KBM-7 (cell line): ENCODE results near the gene OXA1L.
A peak's percentile ranks its signal among the peaks of the same experiment; 100 is the strongest.
"Not testable (repeated sequence)": the region's sequence is repeated elsewhere in the genome, so short reads cannot be mapped to it uniquely, and the experiment has no call there.

ENCODE experiments used
- DNase-seq: peaks from one replicate; pipeline ENCODE4 v3.0.0-alpha.2; 2015
- in situ Hi-C: fragments of 300-500 bp; cut with MboI; formaldehyde crosslinking; loops from 2 replicates; pipeline ENCODE4 v1.14.3; 2020; ENCODE audit warnings: low sequenced_read_pairs, low pct_unique_long_range_greater_than_20kb, mixed read lengths

OXA1L gene

DNA sequence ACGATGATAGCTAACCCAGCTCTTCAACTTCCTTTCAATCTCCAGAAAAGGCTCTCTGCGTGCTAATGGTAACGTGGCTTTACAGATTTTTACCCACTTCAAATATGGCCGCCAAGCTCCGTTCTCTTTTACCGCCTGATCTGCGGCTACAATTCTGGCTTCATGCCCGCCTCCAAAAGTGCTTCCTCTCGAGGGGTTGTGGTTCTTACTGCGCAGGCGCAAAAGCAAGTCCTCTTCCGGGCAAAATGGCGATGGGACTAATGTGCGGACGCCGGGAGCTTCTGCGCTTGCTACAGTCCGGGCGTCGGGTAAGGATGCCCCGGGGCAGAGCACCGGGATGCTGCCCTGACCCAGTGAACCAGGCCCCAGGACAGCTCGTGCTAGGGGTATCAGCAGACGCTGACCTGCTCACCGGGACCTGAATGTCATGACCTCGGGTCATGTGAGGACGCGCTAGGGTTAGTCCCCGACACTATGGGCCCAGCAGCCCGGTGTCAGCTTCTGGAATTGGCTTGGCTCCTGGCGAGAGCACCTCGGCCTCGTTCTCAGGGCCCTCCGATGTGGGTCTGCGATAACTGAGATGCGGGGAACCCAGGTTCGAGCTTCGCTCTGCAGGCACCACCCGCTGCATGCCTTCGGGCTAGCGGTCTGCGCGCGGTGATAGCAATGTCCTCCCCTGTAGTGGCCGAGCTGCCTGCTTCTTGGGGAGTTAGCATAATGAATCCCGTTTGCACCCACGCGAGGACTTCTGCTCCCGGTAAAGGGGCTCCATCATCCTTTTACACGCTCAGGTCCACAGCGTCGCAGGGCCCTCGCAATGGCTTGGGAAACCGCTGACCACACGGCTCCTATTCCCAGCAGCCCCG, at the start of gene OXA1L:
Gene OXA1L (plus strand): TSS at position 232 of the 866 bp plus-strand sequence. CDS start 14 bp downstream, at position 246.
- in situ Hi-C loops = no loop called here
- peak; percentile 97 for DNase-seq

DNA sequence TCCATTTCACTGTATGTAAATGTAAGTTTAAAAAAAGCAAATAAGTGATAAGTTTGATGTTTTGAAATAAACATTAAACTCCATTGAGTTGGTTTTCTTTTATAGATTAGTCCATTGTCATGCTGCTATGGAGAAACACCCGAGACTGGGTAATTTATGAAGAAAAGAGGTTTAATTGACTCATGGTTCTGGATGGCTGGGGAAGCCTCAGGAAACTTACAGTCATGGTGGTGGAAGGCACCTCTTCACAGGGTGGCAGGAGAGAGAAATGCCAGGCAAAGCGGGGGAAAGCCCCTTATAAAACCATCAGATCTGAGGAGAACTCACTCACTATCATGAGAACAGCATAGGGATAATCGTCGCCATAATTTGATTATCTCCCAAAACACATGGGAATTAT, 48.4 kb upstream of the OXA1L start:
- DNase-seq = no peak
- in situ Hi-C loops = no loop called here

GRCh38 chr14:22721213-22721612, 45.3 kb upstream of the OXA1L start:
- DNase-seq = no peak
- in situ Hi-C loops = no loop called here

- in situ Hi-C loops = no loop called here
- DNase-seq = no peak
These were observed 42.7 kb upstream of the OXA1L start for GRCh38 chr14:22723815-22724214.

GRCh38 chr14:22724847-22725246, 41.6 kb upstream of the OXA1L start:
- DNase-seq, in situ Hi-C loops: not testable (repeated sequence)

DNA sequence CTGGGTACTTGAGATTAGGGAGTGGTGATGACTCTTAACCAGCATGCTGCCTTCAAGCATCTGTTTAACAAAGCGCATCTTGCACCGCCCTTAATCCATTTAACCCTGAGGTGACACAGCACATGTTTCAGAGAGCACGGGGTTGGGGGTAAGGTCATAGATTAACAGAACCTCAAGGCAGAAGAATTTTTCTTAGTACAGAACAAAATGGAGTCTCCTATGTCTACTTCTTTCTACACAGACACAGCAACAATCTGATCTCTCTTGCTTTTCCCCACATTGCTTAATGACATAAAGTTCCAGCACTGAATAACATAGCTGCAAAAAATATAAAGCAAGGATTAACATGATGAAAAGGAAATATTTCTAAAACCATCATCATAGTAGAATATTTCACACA, 41.1 kb upstream of the OXA1L start:
- in situ Hi-C loops = not testable (repeated sequence)

GRCh38 chr14:22726012-22726411, 40.5 kb upstream of the OXA1L start:
- DNase-seq = no peak
- in situ Hi-C loops = no loop called here

More for the DNA sequence above, 41.1 kb upstream of the OXA1L start:
- DNase-seq = not testable (repeated sequence)

- in situ Hi-C loops = not testable (repeated sequence)
These were observed 34.4 kb upstream of the OXA1L start for GRCh38 chr14:22732062-22732461.

GRCh38 chr14:22733829-22734228, 32.7 kb upstream of the OXA1L start:
- DNase-seq = no peak
- in situ Hi-C loops = no loop called here

More at GRCh38 chr14:22732062-22732461, 34.4 kb upstream of the OXA1L start:
- not testable (repeated sequence) for DNase-seq

GRCh38 chr14:22735096-22735495, 31.4 kb upstream of the OXA1L start:
- in situ Hi-C loops = no loop called here

GRCh38 chr14:22736384-22736783, 30.1 kb upstream of the OXA1L start:
- DNase-seq, in situ Hi-C loops: not testable (repeated sequence)

More at GRCh38 chr14:22735096-22735495, 31.4 kb upstream of the OXA1L start:
- DNase-seq = no peak

DNA sequence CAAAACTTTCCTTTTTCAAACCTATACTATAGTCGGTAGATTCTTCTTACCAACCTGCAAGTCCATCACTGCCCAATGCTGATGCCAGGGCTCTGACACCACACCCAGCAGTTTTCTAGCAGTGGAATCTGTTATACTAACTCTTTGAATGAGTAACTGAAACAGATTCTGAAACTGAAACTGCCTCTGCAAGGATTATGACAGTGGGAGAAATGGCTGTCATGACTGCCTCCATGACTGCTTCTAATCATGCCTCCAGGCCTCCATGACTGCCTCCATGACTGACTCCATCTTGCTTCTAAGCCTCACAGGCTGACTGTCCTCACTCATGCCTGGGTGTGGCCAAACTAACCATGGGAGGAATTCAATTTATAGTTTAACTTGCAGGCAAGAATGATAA, 29.4 kb upstream of the OXA1L start:
- in situ Hi-C loops = no loop called here
- no peak for DNase-seq

- DNase-seq = no peak
- in situ Hi-C loops = no loop called here
These were observed 27.1 kb upstream of the OXA1L start for GRCh38 chr14:22739423-22739822.

DNA sequence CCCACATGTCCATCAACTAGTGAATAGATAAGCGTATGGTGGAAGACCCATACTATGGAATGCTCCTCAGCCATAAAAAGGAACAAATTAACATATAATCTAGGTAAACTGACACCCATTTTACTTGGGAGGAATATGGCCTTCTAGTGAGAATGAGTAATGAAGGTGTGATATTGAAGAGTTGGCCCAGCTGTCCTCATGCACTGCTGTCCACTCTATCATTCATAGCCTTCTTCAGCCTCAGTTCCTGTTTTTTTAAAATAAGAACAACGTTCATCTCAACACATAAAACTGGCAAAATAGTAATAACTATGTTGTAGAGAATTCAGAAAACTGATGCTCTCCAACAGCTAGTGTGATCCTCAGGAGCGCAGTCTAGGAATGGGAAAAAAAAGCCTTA, 26.5 kb upstream of the OXA1L start:
- DNase-seq = no peak
- in situ Hi-C loops = no loop called here

- no peak for DNase-seq
- in situ Hi-C loops = no loop called here
These were observed 18.7 kb upstream of the OXA1L start for GRCh38 chr14:22747769-22748168.

- in situ Hi-C loops = no loop called here
- DNase-seq = no peak
These were observed 18.3 kb upstream of the OXA1L start for GRCh38 chr14:22748206-22748605.

- DNase-seq = peak; percentile 66
- in situ Hi-C loops = no loop called here
These were observed 17.8 kb upstream of the OXA1L start for GRCh38 chr14:22748631-22749068.

GRCh38 chr14:22752422-22752821, 14.1 kb upstream of the OXA1L start:
- in situ Hi-C loops = no loop called here
- DNase-seq = no peak

- no peak for DNase-seq
These were observed 12.9 kb upstream of the OXA1L start for GRCh38 chr14:22753586-22753985.

GRCh38 chr14:22757972-22758650, 8.4 kb upstream of the OXA1L start:
- DNase-seq, in situ Hi-C loops: not testable (repeated sequence)

More at GRCh38 chr14:22753586-22753985, 12.9 kb upstream of the OXA1L start:
- in situ Hi-C loops = no loop called here
